GM23248 (cell line): Measurements from ENCODE around the gene EFEMP1. TPM values are rescaled to one million over a fixed set of nuclear protein-coding genes. Genes with fewer than 3 reads are reported as not detected.

Source experiments
- DNase-seq: peaks from one replicate; pipeline ENCODE4 v3.0.0-alpha.2; 2015
- H2AFZ ChIP-seq: fragments of 200-600 bp; sonication (generic); 2 replicates; pipeline ENCODE4 v1.6.1; 2016; ENCODE audit warnings: antibody characterized with exemption
- H3F3A ChIP-seq: fragments of 200-600 bp; sonication (generic); 2 replicates; pipeline ENCODE4 v1.6.1; 2016; ENCODE audit warnings: mild to moderate bottlenecking, antibody characterized with exemption, mixed run types; ENCODE audit not compliant: insufficient read depth
- H3K27ac ChIP-seq: fragments of 200-600 bp; sonication (generic); 2 replicates; pipeline ENCODE4 v1.5.1; 2016; ENCODE audit warnings: mild to moderate bottlenecking
- H3K27me3 ChIP-seq: fragments of 200-600 bp; sonication (generic); replicated peaks from 2 replicates; pipeline ENCODE4 v1.6.1; 2016; ENCODE audit warnings: mild to moderate bottlenecking; ENCODE audit not compliant: insufficient read depth
- H3K36me3 ChIP-seq: fragments of 200-600 bp; sonication (generic); 2 replicates; pipeline ENCODE4 v1.6.1; 2016; ENCODE audit warnings: low read depth, mild to moderate bottlenecking
- H3K4me1 ChIP-seq: fragments of 200-600 bp; sonication (generic); 2 replicates; pipeline ENCODE4 v1.6.1; 2016; ENCODE audit warnings: mild to moderate bottlenecking; ENCODE audit not compliant: insufficient read depth
- H3K4me2 ChIP-seq: fragments of 200-600 bp; sonication (generic); one replicate; pipeline ENCODE4 v1.6.1; 2016; ENCODE audit warnings: mild to moderate bottlenecking; ENCODE audit not compliant: unreplicated experiment
- H3K4me3 ChIP-seq: fragments of 200-600 bp; sonication (generic); 2 replicates; pipeline ENCODE4 v1.5.1; 2016; ENCODE audit warnings: mild to moderate bottlenecking
- H3K79me2 ChIP-seq: fragments of 200-600 bp; sonication (generic); 2 replicates; pipeline ENCODE4 v1.6.1; 2016; ENCODE audit warnings: mild to moderate bottlenecking; ENCODE audit not compliant: insufficient read depth
- H3K9ac ChIP-seq: fragments of 200-600 bp; sonication (generic); 2 replicates; pipeline ENCODE4 v1.6.1; 2016; ENCODE audit warnings: mild to moderate bottlenecking
- H3K9me2 ChIP-seq: fragments of 200-600 bp; sonication (generic); 2 replicates; pipeline ENCODE4 v1.6.1; 2016; ENCODE audit warnings: mixed run types, mild to moderate bottlenecking, moderate library complexity; ENCODE audit not compliant: insufficient read depth
- H3K9me3 ChIP-seq: fragments of 200-600 bp; sonication (generic); one replicate; pipeline ENCODE4 v1.6.1; 2017; ENCODE audit warnings: low read depth
- H4K20me1 ChIP-seq: fragments of 200-600 bp; sonication (generic); 2 replicates; pipeline ENCODE4 v1.6.0; 2016; ENCODE audit not compliant: insufficient read depth
- EZH2 ChIP-seq: fragments of 200-600 bp; sonication (generic); IDR thresholded peaks from 2 replicates; pipeline ENCODE4 v1.6.1; 2018; ENCODE audit warnings: antibody characterized with exemption, mild to moderate bottlenecking; ENCODE audit not compliant: insufficient read depth, poor library complexity, severe bottlenecking
- EZH2phosphoT487 ChIP-seq: fragments of 200-600 bp; sonication (generic); IDR thresholded peaks from 2 replicates; pipeline ENCODE4 v1.6.1; 2018; ENCODE audit warnings: antibody characterized with exemption, moderate library complexity, mild to moderate bottlenecking, low read depth; ENCODE audit not compliant: insufficient read depth
- WGBS, 2 experiments: methylation state at CpG; one replicate each; pipeline ENCODE4 v1.1.6; 2015 to 2017; ENCODE audit warnings: low lambda C conversion rate in 2 of 2, low coverage in 1 of 2; ENCODE audit errors: missing lambda C conversion rate in 2 of 2; 5-methylcytosine and 5-hydroxymethylcytosine counted together
- in situ Hi-C: fragments of 300-500 bp; cut with MboI; formaldehyde crosslinking; loops from 2 replicates; pipeline ENCODE4 v1.15.0; 2020
- polyA plus RNA-seq: library from polyadenylated mRNA; unstranded; fragments of >200 nt; fragmentation: Nextera tagmentation; extraction: Ambion mirVana; gene quantifications from 2 replicates; pipeline ENCODE4 v1.2.1, GENCODE V29; 2016
- total RNA-seq: library from RNA; depleted of rRNA; stranded (reverse); fragments of >200 nt; shearing (Covaris generic); gene quantifications from 2 replicates; pipeline ENCODE4 v1.2.3, GENCODE V29; 2014

EFEMP1 gene
- total and polyA plus RNA-seq, 2 experiments from 2014 or later: 1,133 to 1,343 TPM

- TF ChIP-seq EZH2: no peak
- no peak for TF ChIP-seq EZH2phosphoT487
- Histone ChIP-seq H2AFZ (peak overlapping the region; percentile 62), H3K9ac (0 out of 2 replicates have a peak overlapping the region, but pooled peaks have one; percentile 15), H3K27ac (peak overlapping the region; percentile 10), H3K4me3 (no peak overlapping the region), H3K9me2 (no peaks in the 10 kb centered on the region), H4K20me1 (no peaks in the 10 kb centered on the region), H3K79me2 (no peaks in the 10 kb centered on the region), H3K36me3 (no peaks in the 10 kb centered on the region), H3K27me3 (no peaks in the 10 kb centered on the region), H3K4me1 (peaks cover 39% of the 10 kb centered on the region), H3K4me2 (no peak overlapping the region), H3F3A (peaks cover 22% of the 10 kb centered on the region), H3K9me3 (no peaks in the 10 kb centered on the region)
- 5 to 11% methylated on average over 3 of the region's 3 CpGs for WGBS, 2 experiments
- DNase-seq: peak; percentile 69
- in situ Hi-C loops: no loop called here
Measured at GRCh38 chr2:55961318-55961911, 37.8 kb upstream of the EFEMP1 start.

GRCh38 chr2:55958756-55959155 is 35.2 kb upstream of the EFEMP1 start:
- Histone ChIP-seq H3F3A (peaks cover 31% of the 10 kb centered on the region), H4K20me1 (no peaks in the 10 kb centered on the region), H3K27ac (no peak overlapping the region), H3K79me2 (no peaks in the 10 kb centered on the region), H3K36me3 (no peaks in the 10 kb centered on the region), H3K9ac (no peak overlapping the region), H3K27me3 (no peaks in the 10 kb centered on the region), H3K9me3 (no peaks in the 10 kb centered on the region), H2AFZ (no peak overlapping the region), H3K9me2 (no peaks in the 10 kb centered on the region), H3K4me2 (peak overlapping the region; percentile 4), H3K4me3 (no peak overlapping the region), H3K4me1 (peaks cover 46% of the 10 kb centered on the region)
- DNase-seq: no peak
- TF ChIP-seq EZH2phosphoT487 (no peak), EZH2 (no peak)
- in situ Hi-C loops: no loop called here
- WGBS, 2 experiments: 67 to 82% methylated on average over 1 of the region's 1 CpG

GRCh38 chr2:55957142-55957541 is 33.6 kb upstream of the EFEMP1 start:
- H3K9ac ChIP-seq: no peak overlapping the region
- no peak overlapping the region for H3K27ac ChIP-seq
- H2AFZ ChIP-seq: no peak overlapping the region
- peaks cover 46% of the 10 kb centered on the region for H3K4me1 ChIP-seq
- no peak for DNase-seq
- WGBS, 2 experiments: 79 to 93% methylated on average over 3 of the region's 3 CpGs
- no peak for TF ChIP-seq EZH2
- no peak for TF ChIP-seq EZH2phosphoT487
- in situ Hi-C loops: no loop called here
- H3F3A ChIP-seq: peaks cover 31% of the 10 kb centered on the region
- H3K9me3 ChIP-seq: no peaks in the 10 kb centered on the region
- H3K4me3 ChIP-seq: no peak overlapping the region
- no peak overlapping the region for H3K4me2 ChIP-seq
- no peaks in the 10 kb centered on the region for H3K36me3 ChIP-seq
- no peaks in the 10 kb centered on the region for H4K20me1 ChIP-seq
- no peaks in the 10 kb centered on the region for H3K9me2 ChIP-seq
- H3K27me3 ChIP-seq: no peaks in the 10 kb centered on the region; the same call in 1 of the 2 replicates
- no peaks in the 10 kb centered on the region for H3K79me2 ChIP-seq

GRCh38 chr2:55954306-55955035 is 30.9 kb upstream of the EFEMP1 start:
- peaks cover 30% of the 10 kb centered on the region for H3K4me1 ChIP-seq
- peak overlapping the region; percentile 59 for H3K27ac ChIP-seq
- no peaks in the 10 kb centered on the region for H3K9me2 ChIP-seq
- no peaks in the 10 kb centered on the region for H3K9me3 ChIP-seq
- WGBS, 2 experiments: 1 to 3% methylated on average over 4 of the region's 4 CpGs
- no peaks in the 10 kb centered on the region for H3K36me3 ChIP-seq
- peaks cover 8% of the 10 kb centered on the region; the same call in 1 of the 2 replicates for H3K27me3 ChIP-seq
- H3K4me2 ChIP-seq: peak overlapping the region; percentile 74
- H3K79me2 ChIP-seq: no peaks in the 10 kb centered on the region
- no peak for TF ChIP-seq EZH2
- peak; percentile 78; the same call in 1 of the 2 replicates for TF ChIP-seq EZH2phosphoT487
- in situ Hi-C loops: no loop called here
- H4K20me1 ChIP-seq: no peaks in the 10 kb centered on the region
- H3K4me3 ChIP-seq: peak overlapping the region; percentile 63
- peak; percentile 85 for DNase-seq
- 0 out of 2 replicates have a peak overlapping the region, but pooled peaks have one; percentile 3 for H2AFZ ChIP-seq
- peak overlapping the region; percentile 41 for H3K9ac ChIP-seq
- peaks cover 27% of the 10 kb centered on the region for H3F3A ChIP-seq
